B cell (primary cell): ENCODE measurements around the gene CNTNAP4. TPM values are rescaled to one million over a fixed set of nuclear protein-coding genes. Genes with fewer than 3 reads are reported as not detected.

ENCODE experiments used
- ATAC-seq: fragments of 200-7000 bp; cut with Tn5 transposase; one replicate; pipeline ENCODE4 v1.10.0; 2021; ENCODE audit warnings: low read depth, mild to moderate bottlenecking, moderate number of reproducible peaks, moderate library complexity
- CTCF ChIA-PET: fragments of 350-600 bp; sonication (Branson Sonifier 250); formaldehyde crosslinking; loops from one replicate; lab custom pipeline; 2021; ENCODE audit warnings: antibody characterized with exemption, inconsistent platforms; lab: Charles Lee
- POLR2A ChIA-PET: fragments of 350-600 bp; sonication (Branson Sonifier 250); formaldehyde crosslinking; loops from one replicate; lab custom pipeline; 2021; ENCODE audit warnings: antibody characterized with exemption; lab: Charles Lee
- DNase-seq: peaks from one replicate; pipeline ENCODE4 v3.0.0; 2013
- H2AFZ ChIP-seq: 2 replicates; pipeline ENCODE4 v1.6.1; 2012; ENCODE audit warnings: mild to moderate bottlenecking, low read depth, low read length; ENCODE audit not compliant: insufficient read depth, poor library complexity, severe bottlenecking
- H3K27ac ChIP-seq, 2 donors: 1 replicate in 1 of 2; 2 replicates in 1 of 2; pipeline ENCODE4 v1.5.1; 2012 to 2013; ENCODE audit warnings: low read length in 2 of 2, mild to moderate bottlenecking in 2 of 2, moderate library complexity in 1 of 2
- H3K27me3 ChIP-seq, 4 experiments: fragments of 200-600 bp in 1 of 4; sonication (generic) in 1 of 4; replicated peaks in 1 of 4; 1 replicate in 2 of 4; 2 replicates in 2 of 4; pipeline versions ENCODE4 v1.6.1 to v1.7.0; 2013 to 2016; ENCODE audit warnings: low read length in 3 of 4, mild to moderate bottlenecking in 2 of 4, mixed read lengths in 1 of 4, moderate library complexity in 1 of 4; ENCODE audit not compliant: insufficient read depth in 4 of 4, control insufficient read depth in 3 of 4; ENCODE audit errors: control extremely low read depth in 1 of 4
- H3K36me3 ChIP-seq, 2 experiments: replicated peaks in 1 of 2; 1 replicate in 1 of 2; 2 replicates in 1 of 2; pipeline versions ENCODE4 v1.6.1 to v1.7.1; 2013; ENCODE audit warnings: low read length in 1 of 2; ENCODE audit not compliant: insufficient read depth in 2 of 2, control insufficient read depth in 1 of 2; ENCODE audit errors: control extremely low read depth in 1 of 2, extremely low read depth in 1 of 2
- H3K4me1 ChIP-seq, 2 donors: fragments of 200-600 bp in 1 of 2; sonication (generic) in 1 of 2; 1 replicate in 1 of 2; 2 replicates in 1 of 2; pipeline versions ENCODE4 v1.5.1 to v1.6.1; 2013 to 2017; ENCODE audit warnings: low read length in 2 of 2; ENCODE audit not compliant: control insufficient read depth in 2 of 2, insufficient read depth in 2 of 2
- H3K4me2 ChIP-seq: replicated peaks from 2 replicates; pipeline ENCODE3; 2012; ENCODE audit warnings: mild to moderate bottlenecking, low read depth, low read length; ENCODE audit not compliant: poor library complexity, severe bottlenecking
- H3K4me3 ChIP-seq, 5 experiments: fragments of 200-600 bp in 1 of 5; sonication (generic) in 1 of 5; 1 replicate in 3 of 5; 2 replicates in 2 of 5; pipeline versions ENCODE4 v1.5.1 to v1.7.0; 2011 to 2016; ENCODE audit warnings: low read length in 4 of 5, mild to moderate bottlenecking in 4 of 5, low read depth in 2 of 5, control low read depth in 1 of 5, moderate library complexity in 1 of 5; ENCODE audit not compliant: insufficient read depth in 1 of 5; ENCODE audit errors: control extremely low read depth in 1 of 5, extremely low read depth in 1 of 5
- H3K79me2 ChIP-seq: fragments of 200-600 bp; sonication (generic); one replicate; pipeline ENCODE4 v1.6.0; 2016; ENCODE audit warnings: low read length; ENCODE audit not compliant: control insufficient read depth, insufficient read depth
- H3K9ac ChIP-seq: fragments of 200-600 bp; sonication (generic); 2 replicates; pipeline ENCODE4 v1.6.1; 2017; ENCODE audit warnings: mild to moderate bottlenecking, low read length, moderate library complexity
- H3K9me3 ChIP-seq, 3 donors: one replicate each; pipeline versions ENCODE4 v1.6.1 to v1.7.1; 2013; ENCODE audit warnings: low read length in 2 of 3; ENCODE audit not compliant: control insufficient read depth in 2 of 3, insufficient read depth in 1 of 3; ENCODE audit errors: control extremely low read depth in 1 of 3
- H4K20me1 ChIP-seq: 2 replicates; pipeline ENCODE4 v1.6.0; 2012; ENCODE audit warnings: mild to moderate bottlenecking, low read length; ENCODE audit not compliant: insufficient read depth, control insufficient read depth, poor library complexity, severe bottlenecking
- H3K27ac Mint-ChIP-seq: one replicate; pipeline ENCODE4 v1.8.0; 2021; ENCODE audit warnings: mixed read lengths
- H3K27me3 Mint-ChIP-seq: one replicate; pipeline ENCODE4 v1.8.0; 2021; ENCODE audit warnings: mixed read lengths
- H3K4me1 Mint-ChIP-seq: one replicate; pipeline ENCODE4 v1.8.0; 2021; ENCODE audit warnings: mixed read lengths
- H3K4me3 Mint-ChIP-seq: one replicate; pipeline ENCODE4 v1.8.0; 2021; ENCODE audit warnings: mixed read lengths
- H3K9me3 Mint-ChIP-seq: one replicate; pipeline ENCODE4 v1.8.0; 2022; ENCODE audit warnings: mixed read lengths; ENCODE audit not compliant: insufficient read depth
- EZH2 ChIP-seq: IDR thresholded peaks from 2 replicates; pipeline ENCODE4 v1.6.1; 2012; ENCODE audit warnings: borderline replicate concordance, low read depth, mild to moderate bottlenecking, moderate library complexity, low read length; ENCODE audit not compliant: insufficient read depth, poor library complexity, severe bottlenecking
- WGBS: methylation state at CpG from one replicate; pipeline ENCODE4 v1.1.5; 2013; ENCODE audit warnings: missing lambda C conversion rate; ENCODE audit not compliant: insufficient coverage; 5-methylcytosine and 5-hydroxymethylcytosine counted together
- intact Hi-C: fragments of 100-400 bp; cut with micrococcal nuclease; formaldehyde crosslinking; loops from one replicate; pipeline ENCODE4 v1.10.0; 2022
- polyA plus RNA-seq: library from polyadenylated mRNA; depleted of rRNA; stranded (reverse); fragments of >200 nt; gene quantifications from 2 replicates; pipeline ENCODE4 v1.2.3, GENCODE V29; 2012
- total RNA-seq, 2 donors: library from RNA; stranded (reverse); fragments of 120-200 nt in 1 of 2; gene quantifications; 1 replicate in 1 of 2; 2 replicates in 1 of 2; pipeline versions ENCODE4 v1.2.3 to v1.2.4, GENCODE V29; 2013 to 2022
- TF ChIP-seq, protein P1 (sequence below): fragments of 200-600 bp; IDR thresholded peaks from one replicate; pipeline ENCODE4 v1.8.0; 2022; ENCODE audit warnings: antibody characterized with exemption, mild to moderate bottlenecking

Gene CNTNAP4
- total and polyA plus RNA-seq, 2 donors (not counting 1 experiment from before 2014, with no cell fraction given) = 0.06 TPM; not detected in 1

DNA sequence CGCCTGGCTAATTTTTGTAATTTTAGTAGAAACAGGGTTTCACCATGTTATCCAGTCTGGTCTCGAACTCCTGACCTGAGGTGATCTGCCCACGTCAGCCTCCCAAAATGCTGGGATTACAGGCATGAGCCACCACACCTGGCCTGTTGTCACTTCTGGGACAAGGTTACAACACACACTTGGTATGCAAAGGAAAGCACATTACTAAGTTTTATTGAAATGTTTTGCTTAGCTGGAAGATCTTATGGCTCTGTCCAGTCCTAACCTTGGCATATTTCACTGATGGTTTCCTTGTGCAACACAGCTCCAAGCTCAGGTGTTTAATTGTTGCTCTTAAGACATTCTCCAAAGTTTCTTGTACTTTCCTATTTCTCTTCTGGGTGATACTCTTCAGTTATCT lies 94.2 kb downstream of the CNTNAP4 start:
- H3K4me3 ChIP-seq = no peak overlapping the region
- no peak overlapping the region for H3K27ac ChIP-seq
- H3K9ac ChIP-seq = no peak overlapping the region
- no peaks in the 10 kb centered on the region for H4K20me1 ChIP-seq
- TF ChIP-seq, protein P1, sequence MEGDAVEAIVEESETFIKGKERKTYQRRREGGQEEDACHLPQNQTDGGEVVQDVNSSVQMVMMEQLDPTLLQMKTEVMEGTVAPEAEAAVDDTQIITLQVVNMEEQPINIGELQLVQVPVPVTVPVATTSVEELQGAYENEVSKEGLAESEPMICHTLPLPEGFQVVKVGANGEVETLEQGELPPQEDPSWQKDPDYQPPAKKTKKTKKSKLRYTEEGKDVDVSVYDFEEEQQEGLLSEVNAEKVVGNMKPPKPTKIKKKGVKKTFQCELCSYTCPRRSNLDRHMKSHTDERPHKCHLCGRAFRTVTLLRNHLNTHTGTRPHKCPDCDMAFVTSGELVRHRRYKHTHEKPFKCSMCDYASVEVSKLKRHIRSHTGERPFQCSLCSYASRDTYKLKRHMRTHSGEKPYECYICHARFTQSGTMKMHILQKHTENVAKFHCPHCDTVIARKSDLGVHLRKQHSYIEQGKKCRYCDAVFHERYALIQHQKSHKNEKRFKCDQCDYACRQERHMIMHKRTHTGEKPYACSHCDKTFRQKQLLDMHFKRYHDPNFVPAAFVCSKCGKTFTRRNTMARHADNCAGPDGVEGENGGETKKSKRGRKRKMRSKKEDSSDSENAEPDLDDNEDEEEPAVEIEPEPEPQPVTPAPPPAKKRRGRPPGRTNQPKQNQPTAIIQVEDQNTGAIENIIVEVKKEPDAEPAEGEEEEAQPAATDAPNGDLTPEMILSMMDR = no peak
- TF ChIP-seq EZH2 = no peak
- Mint-ChIP-seq H3K27me3 (no peaks in the 10 kb centered on the region), H3K9me3 (no peaks in the 10 kb centered on the region), H3K27ac (no peak overlapping the region), H3K4me1 (no peaks in the 10 kb centered on the region), H3K4me3 (no peak overlapping the region)
- H2AFZ ChIP-seq = no peak overlapping the region
- no peaks in the 10 kb centered on the region for H3K79me2 ChIP-seq
- ChIA-PET POLR2A (no interaction called here), CTCF (no interaction called here)
- DNase-seq (no peak), ATAC-seq (no peak)
- no peaks in the 10 kb centered on the region for H3K9me3 ChIP-seq
- intact Hi-C loops = no loop called here
- H3K27me3 ChIP-seq = no peaks in the 10 kb centered on the region
- 100% methylated on average over 2 of the region's 3 CpGs for WGBS
- no peak overlapping the region for H3K4me2 ChIP-seq
- no peaks in the 10 kb centered on the region for H3K4me1 ChIP-seq
- no peaks in the 10 kb centered on the region for H3K36me3 ChIP-seq

DNA sequence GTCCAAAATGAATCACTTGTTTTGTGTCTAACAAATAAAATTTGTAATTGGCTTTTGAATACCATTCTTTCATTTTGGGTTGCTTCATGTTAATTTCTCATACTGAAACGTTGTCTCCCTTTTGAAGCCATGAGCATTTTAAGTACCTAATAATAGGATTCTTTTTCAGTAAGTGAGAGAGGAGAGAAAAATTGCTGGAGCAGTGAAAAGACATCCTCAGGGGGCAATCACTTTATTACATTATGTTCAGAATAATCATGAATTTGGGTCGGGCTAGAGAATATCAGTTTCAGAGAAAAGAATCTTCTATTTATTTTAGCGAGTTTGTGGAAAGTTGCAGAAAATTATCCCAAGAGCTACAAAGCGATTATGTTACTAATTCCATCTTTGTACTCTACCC lies 96.8 kb downstream of the CNTNAP4 start:
- no peaks in the 10 kb centered on the region for H3K9me3 Mint-ChIP-seq
- ChIA-PET POLR2A (no interaction called here), CTCF (no interaction called here)
- TF ChIP-seq, protein P1 = no peak
- TF ChIP-seq EZH2 = no peak
- H3K27me3 Mint-ChIP-seq = no peaks in the 10 kb centered on the region
- no peak overlapping the region for H3K9ac ChIP-seq
- no peak overlapping the region for H3K4me3 Mint-ChIP-seq
- no peaks in the 10 kb centered on the region for H3K79me2 ChIP-seq
- no peaks in the 10 kb centered on the region for H3K27me3 ChIP-seq
- no peaks in the 10 kb centered on the region for H4K20me1 ChIP-seq
- ATAC-seq = no peak
- H3K4me2 ChIP-seq = no peak overlapping the region
- WGBS = no CpG with 5 or more reads among the region's 4 CpGs
- no peak overlapping the region for H2AFZ ChIP-seq
- H3K4me1 Mint-ChIP-seq = no peaks in the 10 kb centered on the region
- DNase-seq = no peak
- no peaks in the 10 kb centered on the region for H3K36me3 ChIP-seq
- H3K4me1 ChIP-seq = no peaks in the 10 kb centered on the region
- no peak overlapping the region for H3K27ac ChIP-seq
- H3K4me3 ChIP-seq = no peak overlapping the region
- H3K27ac Mint-ChIP-seq = no peak overlapping the region
- intact Hi-C loops = no loop called here
- no peaks in the 10 kb centered on the region for H3K9me3 ChIP-seq
